ENCODE results near the gene SMAD5. TPM values are rescaled to one million over a fixed set of nuclear protein-coding genes. Genes with fewer than 3 reads are reported as not detected.

Gene SMAD5
- total RNA-seq, 2 donors from 2014 or later: 97.8 to 105 TPM

GRCh38 chr5:136195971-136196820 is 63.6 kb downstream of the SMAD5 start:
- Histone ChIP-seq H3K27ac (ENCODE audit: low read depth, low read length) (no peak overlapping the region), H3K9ac (ENCODE audit: extremely low read depth, low read length, poor library complexity, severe bottlenecking) (no peak overlapping the region), H3K27me3 (ENCODE audit: control insufficient read depth, insufficient read depth, low read length, poor library complexity, severe bottlenecking) (peaks cover 69% of the 10 kb centered on the region)

DNA sequence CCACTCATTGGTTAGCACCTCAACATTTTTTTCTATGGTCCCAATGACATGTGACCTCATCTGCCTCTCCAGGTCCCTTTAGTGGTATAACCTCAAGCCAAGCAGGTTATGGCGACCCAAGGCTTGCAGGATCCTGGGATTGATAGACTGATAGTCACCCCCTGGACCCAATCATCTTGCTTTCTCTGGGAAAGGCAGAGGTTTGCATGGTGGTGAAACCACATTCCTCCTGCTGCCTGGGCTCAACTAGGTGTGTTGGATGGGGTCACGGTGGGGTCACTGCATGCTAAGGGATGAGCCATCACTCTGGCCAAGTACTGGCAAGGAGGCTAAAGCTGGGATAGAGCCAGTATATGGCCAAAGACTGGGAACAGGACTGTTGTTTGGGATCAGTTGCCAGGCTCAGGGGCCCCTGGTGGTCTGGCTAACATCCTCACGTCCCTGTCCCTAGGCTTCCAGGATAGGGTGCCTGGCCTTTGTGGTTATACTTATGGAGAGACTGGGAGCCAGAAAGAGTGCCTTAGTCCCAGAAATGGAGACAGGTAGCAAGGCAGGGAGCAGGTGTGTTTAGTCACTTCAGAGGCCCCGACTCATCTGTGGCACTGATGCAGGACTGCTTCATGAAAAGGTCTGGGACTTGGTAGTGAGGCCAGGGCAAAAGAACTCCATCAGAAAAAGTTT is 65.0 kb downstream of the SMAD5 start:
- H3K4me1 Mint-ChIP-seq: peaks cover 7% of the 10 kb centered on the region
- Histone ChIP-seq H3K4me1 (ENCODE audit: control insufficient read depth, insufficient read depth, low read length) (no peaks in the 10 kb centered on the region), H3K9me3 (ENCODE audit: control insufficient read depth, low read length) (no peaks in the 10 kb centered on the region), H3K9ac (ENCODE audit: extremely low read depth, low read length, poor library complexity, severe bottlenecking) (no peak overlapping the region), H3K27ac (ENCODE audit: low read depth, low read length) (no peak overlapping the region), H3K36me3 (ENCODE audit: control insufficient read depth, insufficient read depth, low read length) (no peaks in the 10 kb centered on the region), H3K4me3 (ENCODE audit: low read length) (no peak overlapping the region), H3K27me3 (ENCODE audit: control insufficient read depth, insufficient read depth, low read length, poor library complexity, severe bottlenecking) (peaks cover 55% of the 10 kb centered on the region)
- WGBS, 2 experiments (ENCODE audit: insufficient coverage in 1 of 2, insufficient read length in 1 of 2): 93 to 100% methylated on average over 2 to 4 of the region's 4 CpGs
- peak; percentile 42 for DNase-seq
- H3K27ac Mint-ChIP-seq: no peak overlapping the region
- H3K4me3 Mint-ChIP-seq: no peak overlapping the region
- H3K36me3 Mint-ChIP-seq (ENCODE audit: low read depth): peaks cover 3% of the 10 kb centered on the region
- H3K27me3 Mint-ChIP-seq (ENCODE audit: insufficient read depth): peaks cover 77% of the 10 kb centered on the region
- TF ChIP-seq, protein P1, sequence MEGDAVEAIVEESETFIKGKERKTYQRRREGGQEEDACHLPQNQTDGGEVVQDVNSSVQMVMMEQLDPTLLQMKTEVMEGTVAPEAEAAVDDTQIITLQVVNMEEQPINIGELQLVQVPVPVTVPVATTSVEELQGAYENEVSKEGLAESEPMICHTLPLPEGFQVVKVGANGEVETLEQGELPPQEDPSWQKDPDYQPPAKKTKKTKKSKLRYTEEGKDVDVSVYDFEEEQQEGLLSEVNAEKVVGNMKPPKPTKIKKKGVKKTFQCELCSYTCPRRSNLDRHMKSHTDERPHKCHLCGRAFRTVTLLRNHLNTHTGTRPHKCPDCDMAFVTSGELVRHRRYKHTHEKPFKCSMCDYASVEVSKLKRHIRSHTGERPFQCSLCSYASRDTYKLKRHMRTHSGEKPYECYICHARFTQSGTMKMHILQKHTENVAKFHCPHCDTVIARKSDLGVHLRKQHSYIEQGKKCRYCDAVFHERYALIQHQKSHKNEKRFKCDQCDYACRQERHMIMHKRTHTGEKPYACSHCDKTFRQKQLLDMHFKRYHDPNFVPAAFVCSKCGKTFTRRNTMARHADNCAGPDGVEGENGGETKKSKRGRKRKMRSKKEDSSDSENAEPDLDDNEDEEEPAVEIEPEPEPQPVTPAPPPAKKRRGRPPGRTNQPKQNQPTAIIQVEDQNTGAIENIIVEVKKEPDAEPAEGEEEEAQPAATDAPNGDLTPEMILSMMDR (conservative IDR thresholded peaks at IDR 0.05): no peak
- no peaks in the 10 kb centered on the region for H3K9me3 Mint-ChIP-seq

More at GRCh38 chr5:136195971-136196820, 63.6 kb downstream of the SMAD5 start:
- H3K27me3 Mint-ChIP-seq (ENCODE audit: insufficient read depth): peaks cover 79% of the 10 kb centered on the region
- Histone ChIP-seq H3K4me3 (ENCODE audit: low read length) (no peak overlapping the region), H3K36me3 (ENCODE audit: control insufficient read depth, insufficient read depth, low read length) (no peaks in the 10 kb centered on the region), H3K4me1 (ENCODE audit: control insufficient read depth, insufficient read depth, low read length) (no peaks in the 10 kb centered on the region), H3K9me3 (ENCODE audit: control insufficient read depth, low read length) (no peaks in the 10 kb centered on the region)
- no peak overlapping the region for H3K4me3 Mint-ChIP-seq
- H3K36me3 Mint-ChIP-seq (ENCODE audit: low read depth): peaks cover 3% of the 10 kb centered on the region
- 81 to 85% methylated on average over 7 to 12 of the region's 12 CpGs for WGBS, 2 experiments (ENCODE audit: insufficient coverage in 1 of 2, insufficient read length in 1 of 2)
- H3K27ac Mint-ChIP-seq: no peak overlapping the region
- TF ChIP-seq, protein P1 (conservative IDR thresholded peaks at IDR 0.05): no peak
- peak; percentile 22 for DNase-seq
- H3K9me3 Mint-ChIP-seq: no peaks in the 10 kb centered on the region
- peaks cover 13% of the 10 kb centered on the region for H3K4me1 Mint-ChIP-seq

DNA sequence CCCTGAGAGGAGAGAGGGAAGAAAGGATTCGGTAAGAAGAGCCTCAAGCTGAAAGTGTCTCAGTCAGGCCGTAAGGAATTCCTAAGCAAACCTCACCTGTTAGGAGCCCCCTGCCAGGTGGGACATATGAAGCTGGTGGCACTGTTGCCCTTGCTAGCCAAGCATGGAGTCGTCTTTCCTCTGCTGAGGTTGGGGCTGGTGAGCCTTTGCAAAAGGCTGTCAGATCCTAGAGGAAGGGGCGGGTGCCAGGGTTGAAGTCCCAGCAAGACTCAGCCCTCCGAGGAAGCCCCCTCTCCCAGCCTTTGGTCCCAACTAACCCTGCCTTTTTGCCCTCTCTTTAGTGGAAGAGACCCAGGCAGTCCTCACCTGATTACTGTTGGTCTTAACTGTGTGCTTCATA is 65.8 kb downstream of the SMAD5 start:
- DNase-seq: peak; percentile 38
- H3K4me1 ChIP-seq (ENCODE audit: control insufficient read depth, insufficient read depth, low read length): no peaks in the 10 kb centered on the region
- 85 to 93% methylated on average over 3 to 5 of the region's 5 CpGs for WGBS, 2 experiments (ENCODE audit: insufficient coverage in 1 of 2, insufficient read length in 1 of 2)
- no peak overlapping the region for H3K9ac ChIP-seq (ENCODE audit: extremely low read depth, low read length, poor library complexity, severe bottlenecking)
- Mint-ChIP-seq H3K27ac (no peak overlapping the region), H3K36me3 (ENCODE audit: low read depth) (peaks cover 3% of the 10 kb centered on the region), H3K4me1 (peaks cover 10% of the 10 kb centered on the region), H3K9me3 (no peaks in the 10 kb centered on the region), H3K4me3 (no peak overlapping the region), H3K27me3 (ENCODE audit: insufficient read depth) (peaks cover 76% of the 10 kb centered on the region)
- TF ChIP-seq, protein P1 (conservative IDR thresholded peaks at IDR 0.05): no peak
- no peaks in the 10 kb centered on the region for H3K36me3 ChIP-seq (ENCODE audit: control insufficient read depth, insufficient read depth, low read length)
- H3K27ac ChIP-seq (ENCODE audit: low read depth, low read length): no peak overlapping the region
- peaks cover 47% of the 10 kb centered on the region for H3K27me3 ChIP-seq (ENCODE audit: control insufficient read depth, insufficient read depth, low read length, poor library complexity, severe bottlenecking)
- no peaks in the 10 kb centered on the region for H3K9me3 ChIP-seq (ENCODE audit: control insufficient read depth, low read length)
- no peak overlapping the region for H3K4me3 ChIP-seq (ENCODE audit: low read length)

All from endodermal cell (in vitro differentiated cells).